SU-DHL-6 (cell line): ENCODE results near the gene IL17REL.

Experiments used
- CTCF ChIP-seq: fragments of 200-600 bp; sonication (generic); IDR thresholded peaks from one replicate; pipeline ENCODE4 v1.5.1; 2017; ENCODE audit warnings: antibody characterized with exemption, mild to moderate bottlenecking, low read length, moderate library complexity; ENCODE audit not compliant: insufficient read depth, poor library complexity, severe bottlenecking
- EZH2phosphoT487 ChIP-seq: fragments of 200-600 bp; sonication (generic), shearing (Covaris generic); conservative IDR thresholded peaks from 2 replicates; pipeline ENCODE4 v1.6.1; 2018; ENCODE audit warnings: mild to moderate bottlenecking, antibody characterized with exemption, low read length, moderate library complexity, mixed read lengths

- no peak for TF ChIP-seq CTCF
- no peak for TF ChIP-seq EZH2phosphoT487
Observed at GRCh38 chr22:50000587-50001387, 11.8 kb downstream of the IL17REL start.
